GM21390 (cell line): ENCODE data around the gene PAQR4.

Experiments used
- ATAC-seq: cut with Tn5 transposase; IDR thresholded peaks from one replicate; pipeline ENCODE4 v1.9.1; 2021; ENCODE audit not compliant: unreplicated experiment

The PAQR4 gene

DNA sequence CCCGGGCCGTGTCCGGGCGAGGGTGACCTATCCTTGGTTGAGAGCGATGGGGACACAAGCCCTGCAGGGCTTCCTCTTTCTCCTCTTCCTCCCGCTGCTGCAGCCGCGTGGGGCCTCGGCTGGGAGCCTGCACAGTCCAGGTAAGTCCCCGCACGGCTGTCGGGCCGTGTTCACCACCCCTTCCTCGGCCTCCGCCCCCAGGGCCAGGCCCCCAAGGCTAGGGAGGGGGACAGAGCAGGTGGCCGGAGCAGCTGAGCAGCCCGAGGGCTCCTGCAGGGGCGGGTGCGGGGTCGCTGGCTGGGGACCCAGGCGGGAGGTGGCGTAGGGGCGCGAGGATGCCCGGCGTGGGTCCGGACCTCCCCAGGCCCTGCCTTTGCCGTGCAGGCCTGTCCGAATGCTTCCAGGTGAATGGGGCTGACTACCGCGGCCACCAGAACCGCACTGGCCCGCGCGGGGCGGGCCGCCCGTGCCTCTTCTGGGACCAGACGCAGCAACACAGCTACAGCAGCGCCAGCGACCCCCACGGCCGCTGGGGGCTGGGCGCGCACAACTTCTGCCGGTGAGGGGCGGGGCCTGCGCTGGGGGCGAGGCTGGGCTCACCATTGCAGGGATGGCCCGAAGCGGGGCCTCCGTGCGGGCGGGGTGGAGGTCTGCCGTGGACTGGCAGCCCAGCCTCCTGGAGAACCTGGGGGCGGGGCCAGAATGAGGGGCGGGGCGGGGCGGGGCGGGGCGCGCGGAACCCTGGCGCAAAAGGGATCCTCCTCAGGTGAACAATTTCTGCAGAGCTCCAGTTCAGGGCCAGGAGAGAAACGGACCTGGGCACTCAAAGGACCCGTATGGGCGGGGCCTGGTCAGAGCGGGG lies 4.4 kb upstream of the PAQR4 start:
- ATAC-seq: no peak

GRCh38 chr16:2966043-2966807 lies 2.9 kb upstream of the PAQR4 start:
- ATAC-seq: no peak

GRCh38 chr16:2966808-2967191 lies 2.3 kb upstream of the PAQR4 start:
- no peak for ATAC-seq

GRCh38 chr16:2967211-2967631 lies 1.9 kb upstream of the PAQR4 start:
- ATAC-seq: no peak

GRCh38 chr16:2967721-2968161 lies 1.4 kb upstream of the PAQR4 start:
- no peak for ATAC-seq

DNA sequence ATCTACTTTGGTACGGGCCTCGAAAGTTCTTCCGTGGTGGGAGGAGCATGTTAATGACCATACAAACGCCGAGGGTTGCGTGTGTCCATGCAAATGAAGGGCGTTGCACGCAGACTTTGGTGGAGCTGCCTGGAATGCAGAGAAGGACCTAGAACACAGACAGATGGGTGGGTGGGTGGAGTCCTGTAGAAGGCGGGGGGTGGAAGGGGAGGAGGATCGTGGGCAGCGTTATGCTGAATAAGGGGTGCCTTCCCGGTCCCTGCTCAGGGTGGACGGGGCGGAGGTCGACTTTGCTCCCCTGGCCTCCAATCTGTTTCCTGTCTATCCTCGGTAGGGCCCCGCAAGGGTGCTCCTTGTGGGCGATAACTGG lies 795 bp upstream of the PAQR4 start:
- ATAC-seq: no peak

DNA sequence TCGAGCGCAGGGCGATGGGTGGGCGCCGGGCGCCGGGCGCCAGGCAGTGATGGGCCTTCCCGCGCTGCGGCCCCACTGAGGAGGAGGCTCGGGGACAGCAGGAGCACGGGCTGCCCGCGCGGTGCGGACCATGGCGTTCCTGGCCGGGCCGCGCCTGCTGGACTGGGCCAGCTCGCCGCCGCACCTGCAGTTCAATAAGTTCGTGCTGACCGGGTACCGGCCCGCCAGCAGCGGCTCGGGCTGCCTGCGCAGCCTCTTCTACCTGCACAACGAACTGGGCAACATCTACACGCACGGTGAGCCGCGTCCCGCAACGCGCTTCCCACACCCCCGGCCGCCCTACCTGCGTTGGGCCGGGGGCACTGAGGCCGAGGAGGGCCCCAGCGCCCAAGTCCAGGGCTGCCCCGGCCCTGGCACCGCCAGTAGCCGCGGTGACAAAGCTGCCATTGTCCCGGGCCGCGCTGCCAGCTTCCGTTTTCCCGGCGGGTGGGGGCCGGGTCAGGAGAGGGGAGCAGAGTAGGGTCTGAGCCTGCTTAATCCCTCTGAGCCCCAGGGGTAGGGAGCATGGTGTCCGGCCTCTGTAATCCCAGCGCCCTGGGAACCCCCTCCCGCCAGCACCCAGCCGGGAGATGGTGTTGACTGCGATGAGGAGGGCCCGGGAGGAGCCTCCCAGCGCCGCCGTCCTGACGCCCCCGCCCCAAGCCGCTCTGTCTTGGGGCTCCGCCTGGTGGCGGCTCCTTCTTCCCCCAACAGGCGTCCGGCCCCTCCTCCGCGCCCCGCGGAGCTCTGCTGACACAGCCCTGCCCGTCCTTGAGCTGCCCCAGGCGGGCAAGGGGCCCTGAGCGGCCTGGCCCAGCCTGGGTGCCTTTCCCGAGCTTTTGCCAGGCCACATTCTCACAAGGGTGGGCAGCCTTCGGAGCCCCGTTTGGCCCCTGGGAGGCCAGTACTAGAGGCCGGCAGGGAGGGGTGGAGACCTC lies 685 bp downstream of the PAQR4 start:
- ATAC-seq: peak; percentile 31

GRCh38 chr16:2970563-2970962 lies 1.4 kb downstream of the PAQR4 start:
- ATAC-seq: no peak

- no peak for ATAC-seq
Measured at GRCh38 chr16:2971134-2971984, 2.2 kb downstream of the PAQR4 start.

DNA sequence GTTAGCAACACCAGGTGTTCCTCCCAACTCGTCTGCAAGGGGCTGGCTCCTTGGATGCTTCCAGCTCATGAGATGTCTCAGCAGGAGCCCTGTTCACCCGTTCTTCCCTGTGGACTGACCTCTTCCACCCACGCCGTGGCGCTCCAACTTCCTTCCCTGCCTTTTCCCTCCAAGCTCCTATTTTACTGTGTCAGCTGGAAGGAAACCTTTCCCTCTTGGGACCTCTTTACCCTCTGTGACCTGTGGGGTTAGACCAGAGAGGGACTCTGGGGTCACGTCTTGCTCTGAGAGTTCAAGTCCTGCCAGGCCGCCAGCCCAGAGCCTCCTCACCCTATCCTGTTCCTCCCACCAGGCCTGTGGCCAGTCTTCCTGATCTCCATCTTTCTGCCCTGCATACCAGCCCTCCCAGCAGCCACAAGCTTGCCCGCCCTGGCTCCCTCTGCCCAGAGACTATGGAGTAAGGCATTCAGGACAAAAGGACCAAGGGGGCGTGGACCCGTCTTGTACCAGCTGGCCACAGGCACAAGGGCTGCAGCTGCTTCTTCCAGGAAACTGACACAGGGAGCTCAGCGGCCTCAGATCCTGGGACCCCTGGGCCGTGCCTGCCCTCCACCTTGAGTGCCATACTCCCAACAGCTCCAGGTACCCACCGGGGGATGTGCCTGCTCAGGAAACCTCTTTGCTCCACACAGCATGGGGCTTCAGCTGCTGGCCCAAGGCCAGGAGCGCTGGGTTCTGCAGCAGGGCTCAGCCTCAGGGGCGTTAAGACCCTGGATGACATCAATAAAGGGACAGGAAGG lies 3.0 kb downstream of the PAQR4 start:
- ATAC-seq: no peak

DNA sequence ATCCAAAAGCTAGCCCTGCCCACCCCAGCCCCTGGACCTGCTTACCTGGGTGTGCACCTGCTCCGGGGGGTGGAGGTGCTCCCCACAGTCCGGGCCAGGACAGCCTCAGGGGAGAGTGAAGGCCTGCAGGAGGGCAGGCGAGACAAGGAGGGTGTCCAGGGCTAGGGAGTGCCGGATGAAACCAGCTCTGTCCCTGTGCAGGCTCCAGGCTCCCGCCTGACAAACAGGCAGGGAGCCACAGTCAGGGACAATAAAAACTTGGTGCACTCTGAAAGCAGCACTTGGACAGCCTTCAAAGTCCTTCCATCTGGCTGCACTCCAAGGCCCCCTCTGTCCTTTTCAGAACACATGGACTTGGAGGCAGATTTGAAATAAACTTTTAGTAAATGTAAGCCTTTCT lies 3.9 kb downstream of the PAQR4 start:
- ATAC-seq: no peak

DNA sequence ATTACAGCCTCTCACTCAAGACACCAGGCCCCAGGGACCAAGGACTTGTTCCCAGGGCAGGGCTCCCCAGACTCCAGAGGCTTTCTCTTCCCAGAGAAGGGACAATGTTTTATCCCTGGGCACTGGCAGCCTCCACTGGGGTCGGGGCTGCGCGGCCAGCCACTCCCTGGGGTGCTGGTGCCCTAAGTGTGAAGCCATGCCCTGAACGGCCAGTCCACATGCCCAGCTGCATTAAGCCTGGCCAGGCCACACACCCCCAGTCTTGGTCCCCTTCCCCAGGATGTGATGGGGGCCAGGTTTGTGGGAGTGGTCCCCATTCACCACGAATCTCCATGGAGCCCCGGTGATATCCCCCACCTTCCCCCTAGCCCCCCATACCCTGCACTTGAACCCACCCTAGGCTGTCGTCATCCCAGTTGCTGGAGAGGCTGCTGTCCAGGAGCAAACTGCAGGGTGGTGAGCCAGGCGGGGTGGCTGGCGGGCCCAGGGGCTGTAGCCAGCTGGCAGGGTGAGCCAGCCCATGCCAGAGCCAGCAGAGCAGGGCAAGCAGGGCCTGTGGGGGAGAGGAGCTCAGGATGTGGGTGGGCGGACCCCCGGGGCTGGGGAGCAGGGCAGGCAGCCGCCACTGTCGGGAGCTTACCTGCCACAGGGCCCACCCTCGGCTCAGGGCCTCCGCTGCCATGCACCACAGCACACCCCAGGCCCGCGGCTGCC lies 4.6 kb downstream of the PAQR4 start:
- no peak for ATAC-seq

GRCh38 chr16:2974319-2975056 lies 5.3 kb downstream of the PAQR4 start:
- ATAC-seq: no peak

- ATAC-seq: no peak
Measured at GRCh38 chr16:2975161-2975795, 6.1 kb downstream of the PAQR4 start.

DNA sequence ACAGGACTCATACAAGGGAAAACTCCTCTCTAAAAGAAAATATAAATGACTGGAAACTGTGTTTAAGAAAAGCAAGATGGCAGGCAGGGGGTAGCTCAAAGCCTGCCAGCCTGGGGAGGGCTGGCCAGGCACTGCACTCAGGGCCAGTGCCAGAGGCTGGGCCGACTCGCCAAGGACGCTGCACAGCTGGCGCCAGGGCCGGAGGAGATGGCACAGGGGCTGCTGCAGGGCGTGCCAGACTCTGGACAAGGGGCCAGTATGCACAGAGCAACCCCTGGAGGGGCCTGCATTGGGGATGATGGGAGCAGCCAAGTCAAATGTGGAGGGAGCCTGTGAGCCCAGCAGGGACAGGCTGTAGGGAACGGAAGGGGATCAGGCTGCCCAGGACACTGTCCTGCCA lies 7.1 kb downstream of the PAQR4 start:
- ATAC-seq: no peak

DNA sequence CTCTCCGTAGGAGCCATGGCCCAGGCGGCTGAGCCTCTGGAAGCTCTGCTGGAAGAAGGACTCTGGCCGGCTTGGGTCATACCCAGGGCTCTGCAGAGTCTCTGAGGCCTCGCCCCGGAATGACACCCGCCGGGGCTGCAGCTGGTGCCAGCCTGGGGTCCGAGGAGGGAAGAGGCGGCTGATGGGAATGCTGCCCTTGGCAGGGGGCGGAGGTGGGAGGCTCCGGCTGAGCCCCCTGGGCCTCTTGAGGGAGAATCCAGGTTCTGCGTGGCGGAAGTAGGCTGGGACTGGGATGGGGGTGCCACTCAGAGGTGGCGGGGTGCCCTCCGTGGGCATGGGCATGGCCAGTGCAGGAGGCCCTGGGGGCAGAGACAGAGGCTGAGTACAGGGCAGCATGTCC lies 7.5 kb downstream of the PAQR4 start:
- no peak for ATAC-seq

DNA sequence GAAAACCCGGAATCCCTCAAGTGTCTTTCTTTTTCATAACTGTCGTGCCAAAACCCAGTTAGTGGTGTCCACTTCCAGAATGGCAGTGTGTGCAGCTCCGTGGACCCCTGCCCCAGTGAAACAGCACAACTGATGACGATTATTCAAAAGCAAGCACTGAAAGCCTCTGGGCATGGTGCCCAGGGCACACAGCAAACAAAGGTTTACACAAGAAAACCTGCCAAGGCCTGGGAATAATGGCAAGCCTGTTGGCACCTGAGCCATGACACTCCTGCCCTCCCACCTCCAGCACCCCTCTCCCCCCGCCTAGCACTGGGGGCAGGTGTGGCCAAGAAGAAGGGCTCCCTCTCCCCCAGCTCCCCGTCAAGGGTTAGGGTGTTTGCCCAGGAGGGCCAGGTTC lies 8.3 kb downstream of the PAQR4 start:
- ATAC-seq: no peak
